ENCODE measurements around the gene PLB1.

Gene PLB1

GRCh38 chr2:28631514-28632206 is 135.8 kb downstream of the PLB1 start:
- no peak for DNase-seq

DNA sequence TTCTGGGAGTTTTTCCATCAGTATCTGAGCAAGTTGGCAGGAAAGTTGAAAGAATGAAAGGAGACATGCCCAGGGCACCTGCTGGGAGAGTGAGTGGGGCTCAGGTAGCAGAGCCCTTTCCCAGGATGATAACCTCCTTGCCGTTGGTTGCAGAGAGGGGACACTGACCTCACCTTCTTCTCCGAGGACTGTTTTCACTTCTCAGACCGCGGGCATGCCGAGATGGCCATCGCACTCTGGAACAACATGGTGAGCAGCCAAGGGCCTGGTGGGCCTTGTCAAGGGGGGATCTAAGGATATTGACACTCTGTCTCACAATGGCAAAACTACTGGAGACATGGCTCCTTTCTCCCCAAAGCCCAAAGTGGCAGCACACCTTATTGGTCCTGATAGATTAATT is 136.9 kb downstream of the PLB1 start:
- DNase-seq, result no peak

DNA sequence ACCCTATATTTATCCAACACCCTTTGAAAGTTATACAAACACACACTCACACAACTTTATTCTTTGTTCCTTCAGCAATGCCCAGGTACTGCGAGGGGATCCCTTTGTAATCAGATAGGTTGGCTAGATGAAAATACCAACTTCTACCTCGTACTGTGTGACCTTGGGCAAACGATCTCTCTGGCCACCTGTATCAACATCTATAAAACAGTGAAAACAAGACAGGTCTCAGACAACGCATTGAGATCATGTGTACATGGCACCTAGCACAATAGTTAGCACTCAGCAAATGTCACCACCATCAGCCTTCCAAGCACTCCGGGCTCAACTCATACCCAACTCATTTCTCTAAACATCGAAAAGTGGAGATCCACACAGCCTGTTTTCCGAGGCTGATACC is 137.3 kb downstream of the PLB1 start:
- DNase-seq, result no peak

DNA sequence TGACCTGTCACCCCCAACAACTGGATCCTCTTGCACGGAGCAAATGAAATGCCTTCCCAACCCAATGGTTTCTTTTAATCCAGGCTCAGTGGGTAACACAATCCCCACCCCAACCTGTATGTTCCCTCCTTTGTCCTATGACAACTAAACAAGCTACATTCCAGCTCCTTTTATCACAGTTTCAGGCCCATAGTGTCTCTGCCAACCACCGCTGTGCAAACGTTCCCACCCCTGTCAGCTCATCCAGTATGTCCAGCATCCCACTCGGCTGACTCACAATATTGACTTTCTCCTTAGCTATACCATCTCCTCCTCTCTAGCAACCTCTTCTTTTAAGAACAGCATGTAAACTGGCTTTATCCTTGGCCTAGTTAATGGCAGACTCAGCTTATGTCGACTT is 137.9 kb downstream of the PLB1 start:
- no peak for DNase-seq

DNA sequence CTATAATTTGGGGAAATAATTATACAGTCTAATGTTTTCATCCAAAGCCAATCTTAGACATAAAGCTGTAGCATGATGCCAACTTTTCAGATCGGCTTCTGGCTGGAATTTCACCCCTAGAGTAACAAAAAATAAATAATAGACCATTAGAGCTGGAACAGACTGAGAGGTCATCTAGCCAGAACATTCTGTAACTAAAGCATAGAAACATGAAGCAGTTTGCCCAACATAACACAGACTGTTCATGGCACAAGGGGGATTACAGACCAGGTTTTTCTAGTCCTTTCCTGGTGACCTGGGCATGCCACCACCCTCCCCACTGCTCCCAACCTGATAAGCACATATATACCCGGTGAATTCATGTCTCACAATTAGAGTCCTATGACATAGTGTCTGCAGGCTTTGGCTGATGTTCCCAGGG is 139.3 kb downstream of the PLB1 start:
- no peak for DNase-seq

DNA sequence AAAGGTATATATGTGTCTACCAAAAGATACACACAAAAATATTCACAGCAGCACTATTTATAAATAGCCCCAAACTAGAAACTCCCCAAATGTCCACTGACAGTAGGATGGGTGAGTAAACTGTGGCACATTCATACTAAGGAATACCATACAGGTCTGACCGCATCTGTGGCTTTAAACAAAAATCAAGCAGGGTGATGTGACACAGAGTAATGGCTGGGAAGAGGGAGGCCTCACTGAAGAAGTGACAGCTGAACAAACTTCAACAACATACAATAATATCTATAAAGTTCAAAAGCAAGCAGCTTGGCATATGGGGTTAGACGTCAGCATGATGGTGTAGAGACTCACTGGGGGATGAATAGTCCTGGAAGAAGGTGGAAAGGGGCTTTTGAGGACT is 140.6 kb downstream of the PLB1 start:
- no peak for DNase-seq

- no peak for DNase-seq
These were observed 141.5 kb downstream of the PLB1 start for GRCh38 chr2:28637066-28638047.

DNA sequence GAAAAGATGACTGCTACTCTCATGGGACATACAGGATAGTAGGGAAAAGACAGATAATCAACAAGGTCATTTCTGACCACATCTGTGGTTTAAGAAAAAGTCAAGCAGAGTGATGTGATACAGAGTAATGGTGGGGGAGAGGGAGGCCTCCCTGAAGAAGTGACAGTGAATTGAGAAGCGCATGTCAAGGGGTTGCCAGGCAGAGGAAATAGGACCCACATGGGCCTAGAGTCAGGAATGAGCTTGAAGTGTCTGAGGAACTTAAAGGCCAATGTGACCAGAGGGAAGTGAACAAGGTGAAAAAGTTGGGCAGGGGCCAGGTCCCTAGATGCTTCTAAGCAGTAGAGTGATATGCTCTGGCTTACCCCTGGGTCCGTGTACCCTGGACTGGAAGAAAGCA is 142.2 kb downstream of the PLB1 start:
- DNase-seq, result no peak

DNA sequence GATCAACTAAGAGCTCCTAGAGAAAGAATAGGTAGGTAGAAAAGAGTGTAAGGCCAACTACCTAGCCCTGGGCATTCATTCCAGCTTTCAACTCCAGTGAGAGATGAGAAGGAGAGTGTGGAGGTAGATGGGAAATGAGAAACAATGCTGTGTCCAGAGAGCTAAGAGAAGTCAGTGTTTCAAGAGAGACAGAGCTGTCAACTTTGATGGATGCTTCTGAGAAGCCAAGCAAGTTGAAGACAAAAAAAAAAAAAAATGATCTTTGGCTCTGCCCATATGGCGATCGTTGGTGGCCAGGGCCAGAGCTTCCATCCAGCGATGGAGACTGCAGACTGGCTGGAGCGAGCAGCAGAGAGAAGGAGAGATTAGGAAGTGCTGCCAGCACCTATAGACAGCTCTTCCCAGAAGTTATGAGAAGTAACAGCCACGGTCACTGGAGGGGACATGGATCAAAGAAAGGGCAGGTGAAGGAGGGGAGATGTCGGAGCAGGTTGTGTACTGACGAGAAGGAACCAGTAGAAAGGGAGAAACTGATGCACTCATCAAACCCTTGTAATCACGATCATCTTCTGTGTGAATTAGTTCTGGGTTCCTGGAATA is 143.3 kb downstream of the PLB1 start:
- no peak for DNase-seq

DNA sequence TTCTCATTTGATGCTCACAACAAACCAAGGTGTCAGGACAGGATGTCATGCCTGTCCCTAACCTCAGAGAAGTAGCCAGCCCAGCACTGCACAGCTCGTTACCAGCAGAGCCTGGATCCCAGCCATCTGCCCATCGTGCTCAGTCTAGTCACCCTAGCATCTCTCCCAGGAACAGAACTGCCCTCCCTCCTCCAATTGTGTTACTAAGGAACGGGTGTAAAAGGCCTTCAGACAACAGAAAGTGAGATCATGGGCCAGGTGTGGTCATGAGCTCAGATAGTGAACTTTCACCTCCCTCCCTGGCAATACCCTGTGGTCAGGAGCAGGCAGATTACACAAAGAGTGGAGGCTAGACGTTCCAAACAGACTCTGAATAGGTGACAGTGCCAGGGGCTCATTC is 144.0 kb downstream of the PLB1 start:
- no peak for DNase-seq

DNA sequence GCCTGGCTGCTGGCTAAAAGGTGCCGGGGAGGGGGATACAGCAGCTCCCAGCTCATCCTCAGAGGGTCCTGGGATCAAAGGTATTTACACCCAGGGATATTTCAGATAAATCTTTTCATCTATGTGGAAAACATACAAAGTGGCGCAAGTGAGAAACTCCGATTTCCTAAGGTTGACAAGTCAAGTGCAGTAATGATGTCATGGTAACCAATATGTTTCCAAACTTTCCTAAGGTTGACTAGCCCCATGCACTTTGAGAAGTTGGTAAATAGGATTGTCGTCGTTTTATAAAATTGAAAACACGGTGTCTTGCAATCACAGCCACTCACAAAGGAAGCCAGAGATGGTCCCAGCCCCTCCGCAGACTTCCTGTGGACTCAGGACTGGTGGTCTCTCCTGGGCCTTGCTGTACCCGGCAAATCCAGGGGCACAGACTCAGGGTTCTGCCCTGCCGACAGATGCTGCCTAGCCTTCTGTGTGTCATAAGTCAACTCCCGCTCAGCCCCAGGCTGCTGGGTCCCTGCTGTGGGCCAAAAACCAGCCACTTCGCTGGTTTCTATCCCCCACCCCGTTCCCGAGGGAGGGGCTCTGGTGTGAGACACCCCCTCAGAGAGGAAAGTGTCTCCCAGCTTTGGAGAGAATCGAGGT is 144.5 kb downstream of the PLB1 start:
- DNase-seq, result no peak

- no peak for DNase-seq
These were observed 145.0 kb downstream of the PLB1 start for GRCh38 chr2:28640908-28641300.

DNA sequence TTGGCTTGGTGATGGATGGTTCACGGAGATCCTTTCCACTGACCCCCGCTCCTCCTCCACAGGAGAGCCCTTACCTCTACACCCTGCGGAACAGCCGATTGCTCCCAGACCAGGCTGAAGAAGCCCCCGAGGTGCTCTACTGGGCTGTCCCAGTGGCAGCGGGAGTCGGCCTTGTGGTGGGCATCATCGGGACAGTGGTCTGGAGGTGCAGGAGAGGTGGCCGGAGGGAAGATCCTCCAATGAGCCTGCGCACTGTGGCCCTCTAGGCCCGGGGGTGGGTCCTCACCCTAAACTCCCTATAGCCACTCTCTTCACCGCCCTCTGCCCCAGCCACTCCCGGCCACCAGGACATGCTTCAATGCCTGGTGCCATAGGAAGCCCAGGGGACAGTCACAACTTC is 146.9 kb downstream of the PLB1 start:
- DNase-seq, result no peak

DNA sequence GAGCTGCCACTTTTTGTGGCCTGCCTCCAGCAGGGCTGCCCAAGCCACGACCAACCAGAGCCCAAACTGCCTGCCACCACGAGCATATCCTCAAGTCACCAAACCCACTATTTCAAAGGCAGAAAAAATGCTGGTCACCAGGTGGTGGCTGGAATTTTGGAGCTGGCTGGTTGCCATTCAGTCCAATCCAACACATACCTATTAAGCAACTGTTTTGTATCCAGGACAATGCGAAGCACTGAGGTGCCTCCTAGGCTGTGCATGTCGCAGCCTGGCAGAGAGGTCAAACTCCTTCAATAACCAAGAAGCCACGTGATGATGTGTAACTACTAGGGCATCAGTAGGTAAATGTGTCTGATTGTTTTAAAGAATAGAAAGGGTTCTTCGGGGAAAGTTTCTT is 147.5 kb downstream of the PLB1 start:
- DNase-seq, result no peak

DNA sequence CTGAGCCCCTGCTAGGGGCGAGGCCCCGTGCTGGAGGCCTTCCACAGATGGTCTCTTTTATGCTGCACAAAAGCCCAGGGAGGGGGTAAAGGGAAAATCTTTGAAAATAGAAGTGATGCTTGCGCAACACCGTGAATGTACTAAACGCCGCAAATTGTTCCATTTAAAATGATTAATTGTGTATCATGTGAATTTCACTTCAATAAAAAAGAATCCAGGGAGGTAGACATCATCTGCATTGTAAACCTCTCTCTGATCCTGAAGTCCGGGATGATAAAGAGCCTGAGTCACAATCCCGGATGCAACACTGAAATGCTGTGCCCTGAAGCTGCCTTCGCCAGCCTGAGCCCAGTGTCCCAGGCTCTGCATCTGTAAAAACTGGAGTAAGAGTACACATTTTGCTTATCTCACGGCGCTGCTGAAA is 148.1 kb downstream of the PLB1 start:
- no peak for DNase-seq

DNA sequence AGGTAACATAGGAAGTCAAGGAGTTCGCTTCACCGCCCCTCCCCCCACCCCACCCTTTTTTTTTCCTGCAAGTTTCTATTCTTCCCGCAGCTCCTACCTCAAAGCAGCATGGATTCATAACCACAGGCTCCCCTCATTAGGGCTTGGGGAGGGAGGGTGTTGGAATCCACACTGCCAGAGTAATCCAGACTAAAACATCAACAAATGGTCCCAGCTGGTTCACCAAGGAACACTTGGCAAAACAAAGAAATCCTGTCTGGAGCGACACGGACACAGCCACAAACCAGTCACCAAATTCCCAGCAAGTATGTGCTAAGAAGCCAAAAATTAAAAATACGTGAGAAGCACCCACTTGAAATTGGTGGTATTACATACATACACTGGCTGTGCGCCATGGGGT is 148.9 kb downstream of the PLB1 start:
- DNase-seq, result no peak

DNA sequence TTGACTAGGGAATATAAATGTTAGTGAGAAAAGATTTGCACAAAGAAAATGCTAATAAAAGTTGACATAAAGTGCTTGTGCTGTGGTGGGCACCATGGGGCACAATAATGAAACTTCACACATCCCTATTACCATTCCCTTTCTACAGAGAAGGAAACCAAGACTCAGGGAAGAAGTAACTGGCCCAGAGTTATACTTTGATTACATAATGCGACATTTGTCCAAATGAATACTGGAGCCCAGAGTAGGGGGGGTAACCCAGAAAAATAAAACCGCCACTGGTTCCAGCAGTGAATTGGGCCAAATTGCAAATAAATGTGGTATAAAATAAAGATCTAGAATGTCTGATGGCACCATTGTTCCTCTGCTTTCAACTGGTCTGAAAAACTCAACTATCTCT is 149.7 kb downstream of the PLB1 start:
- DNase-seq, result no peak

- DNase-seq, result no peak
These were observed 151.8 kb downstream of the PLB1 start for GRCh38 chr2:28647682-28648081.

GRCh38 chr2:28648147-28648546 is 152.3 kb downstream of the PLB1 start:
- no peak for DNase-seq

- DNase-seq, result no peak
These were observed 153.0 kb downstream of the PLB1 start for GRCh38 chr2:28648671-28649395.

DNA sequence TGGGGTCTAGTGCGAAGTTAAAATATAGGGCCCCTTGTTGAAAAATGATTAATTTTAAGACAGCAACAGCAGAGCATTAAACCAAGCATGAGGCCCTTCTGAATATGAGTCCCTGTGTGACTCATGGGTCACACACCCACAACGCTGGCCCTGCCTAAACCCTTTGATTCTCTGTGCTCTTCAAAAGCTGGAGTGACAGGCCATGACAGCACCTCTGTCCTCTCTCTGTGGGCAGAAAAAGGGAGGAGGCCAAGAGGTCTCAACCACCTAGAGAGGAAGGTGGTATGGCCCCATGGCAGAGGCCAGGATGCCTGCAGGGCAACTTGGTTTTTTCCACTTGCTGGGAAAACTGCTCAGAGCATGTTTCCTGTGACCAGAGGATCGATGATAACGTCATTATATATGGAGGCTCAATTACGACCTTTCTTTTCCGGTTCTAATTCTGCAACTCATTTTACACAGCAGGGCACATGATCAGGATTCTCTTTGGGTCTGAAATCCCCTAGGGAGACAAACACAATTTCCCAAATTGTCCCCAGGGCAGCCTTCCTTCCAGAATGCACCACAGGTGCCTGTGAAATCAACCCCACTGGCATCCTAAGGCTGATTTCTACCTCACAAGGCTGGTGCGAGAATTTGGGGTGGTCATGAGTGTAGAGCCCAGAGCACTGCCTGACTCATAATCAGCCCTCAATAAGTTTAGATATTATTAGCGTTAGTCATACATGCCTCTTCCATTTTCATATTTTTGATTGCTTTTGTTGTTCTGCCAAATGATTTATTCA is 153.8 kb downstream of the PLB1 start:
- no peak for DNase-seq

DNA sequence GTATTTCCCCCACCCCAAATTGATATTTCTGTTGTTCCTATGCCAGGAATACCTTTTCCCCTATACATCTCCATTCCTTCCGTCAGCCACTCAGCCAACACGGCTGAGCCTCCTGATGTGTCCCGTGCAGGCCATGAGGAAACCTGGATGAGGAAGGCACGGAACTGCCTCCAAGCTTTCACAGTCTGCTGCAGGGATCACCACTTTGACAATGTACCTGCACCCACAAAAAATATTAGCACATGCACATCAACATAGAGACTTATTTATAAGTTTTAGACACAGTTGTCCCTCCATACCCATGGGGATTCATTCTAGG is 154.4 kb downstream of the PLB1 start:
- no peak for DNase-seq
